ENCODE data around the gene STON2. TPM values are rescaled to one million over a fixed set of nuclear protein-coding genes. Genes with fewer than 3 reads are reported as not detected.

The STON2 gene
- total RNA-seq, 1 experiment from 2014 or later, result 26.9 TPM

DNA sequence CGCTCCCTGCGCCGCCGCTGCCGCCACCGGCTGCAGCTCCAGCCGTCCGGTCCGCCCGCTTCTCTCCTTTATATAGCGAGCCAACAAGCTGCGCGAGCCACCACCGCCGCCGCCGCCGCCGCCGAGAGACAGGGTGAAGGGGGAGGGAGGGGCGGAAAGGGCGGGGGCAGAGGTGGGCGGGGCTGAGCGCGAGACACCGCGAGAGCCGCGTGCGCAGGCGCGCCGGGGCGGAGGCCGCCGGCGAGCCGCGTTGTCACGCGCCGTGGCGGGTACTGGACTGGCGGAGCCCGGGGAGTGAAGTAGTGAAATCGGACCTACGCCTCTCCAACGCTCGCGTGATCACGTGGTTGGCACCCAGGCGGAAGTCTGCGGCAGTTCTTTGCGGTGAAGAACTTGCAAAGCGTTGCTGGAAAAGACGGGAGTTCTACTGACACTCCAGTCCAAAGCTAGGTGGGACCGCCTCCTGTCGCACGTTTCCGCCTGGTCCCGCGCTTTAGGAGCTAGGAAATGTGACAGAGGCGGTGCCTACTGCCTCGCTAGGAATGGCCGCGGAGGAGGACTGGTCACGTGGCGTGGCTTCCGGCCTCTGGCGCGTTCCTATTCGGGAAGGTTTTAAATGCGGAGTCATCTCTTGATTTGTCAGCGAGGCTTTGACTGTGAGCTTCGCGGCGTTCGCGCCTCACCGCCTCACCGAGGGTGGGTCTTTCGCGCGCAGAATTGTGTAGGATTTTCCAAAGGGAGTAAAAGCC, 179.1 kb downstream of the STON2 start, which contains the start of gene GTF2A1:
Gene GTF2A1, minus strand, starts transcription at position 130 of the 749 bp plus-strand sequence. CDS start 441 bp downstream, outside the sequence.
- DNase-seq, result peak; percentile 96
- H3K36me3 ChIP-seq (replicated peaks; ENCODE audit: control insufficient read depth, insufficient read depth, low read length), result peaks cover 2% of the 10 kb centered on the region; the same call in 1 of the 2 replicates
- H3K27me3 ChIP-seq (ENCODE audit: control insufficient read depth, insufficient read depth, low read length), result no peaks in the 10 kb centered on the region
- H3K4me3 ChIP-seq (ENCODE audit: insufficient read depth, low read depth, low read length), result peak within 1 kb of the TSS; percentile 85

DNA sequence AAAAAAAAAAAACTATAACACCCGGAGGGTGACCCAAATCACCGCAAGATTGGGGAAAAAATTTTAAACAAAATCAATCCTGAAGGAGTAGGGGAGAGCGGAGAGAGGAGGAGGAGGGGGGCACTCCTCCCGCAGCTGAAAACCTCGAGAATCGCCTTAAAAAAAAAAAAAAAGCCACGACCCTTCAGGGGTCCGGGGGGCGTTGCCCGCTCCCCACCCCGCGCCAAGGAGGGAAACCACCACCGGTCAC, 179.6 kb downstream of the STON2 start:
- DNase-seq, result no peak
- Histone ChIP-seq H3K27me3 (ENCODE audit: control insufficient read depth, insufficient read depth, low read length) (no peaks in the 10 kb centered on the region), H3K36me3 (replicated peaks; ENCODE audit: control insufficient read depth, insufficient read depth, low read length) (peaks cover 5% of the 10 kb centered on the region), H3K4me3 (ENCODE audit: insufficient read depth, low read depth, low read length) (peak overlapping the region; percentile 79)

DNA sequence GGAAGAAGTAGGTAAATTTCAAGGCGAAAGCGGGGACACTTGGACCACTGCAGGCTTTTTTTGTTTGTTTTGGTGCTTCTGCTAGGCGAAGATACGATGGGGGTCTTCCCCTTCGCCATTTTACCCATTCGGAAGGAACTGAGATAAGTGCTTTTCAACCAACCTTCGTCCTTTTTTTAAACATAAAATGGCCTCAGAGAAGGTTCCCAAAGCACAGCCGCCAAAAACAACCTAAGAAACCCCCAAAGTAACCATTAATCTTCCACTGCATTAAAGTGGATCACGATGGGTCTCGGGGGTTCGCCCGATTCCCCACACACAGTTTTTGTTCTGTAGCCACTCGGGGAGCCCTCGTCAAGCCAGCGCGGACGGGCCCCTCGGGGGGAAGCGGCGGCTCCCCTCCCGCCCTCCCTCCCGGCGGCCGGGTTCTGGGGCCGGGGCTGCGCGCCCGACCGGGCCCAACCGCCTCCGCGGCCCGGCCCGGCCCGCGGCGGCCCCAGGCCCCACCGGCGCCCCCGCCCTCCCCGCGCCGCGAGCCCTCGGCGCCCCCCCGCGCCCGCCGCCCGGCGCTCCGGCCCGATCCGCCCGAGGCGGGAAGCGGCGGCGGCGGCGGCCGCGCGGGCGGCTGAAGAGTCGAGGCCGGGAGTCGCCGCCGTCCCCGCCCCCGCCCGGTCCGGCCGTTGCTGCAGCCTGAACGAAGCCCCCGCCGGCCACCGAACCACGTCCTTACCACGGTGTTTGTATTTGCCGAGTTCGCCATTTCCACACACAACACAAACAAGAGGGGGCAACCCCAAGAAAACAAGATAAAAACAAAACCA, 180.2 kb downstream of the STON2 start:
- peak; percentile 68 for DNase-seq
- H3K36me3 ChIP-seq (replicated peaks; ENCODE audit: control insufficient read depth, insufficient read depth, low read length), result peaks cover 5% of the 10 kb centered on the region
- H3K4me3 ChIP-seq (ENCODE audit: insufficient read depth, low read depth, low read length), result peak overlapping the region; percentile 85
- H3K27me3 ChIP-seq (ENCODE audit: control insufficient read depth, insufficient read depth, low read length), result no peaks in the 10 kb centered on the region

DNA sequence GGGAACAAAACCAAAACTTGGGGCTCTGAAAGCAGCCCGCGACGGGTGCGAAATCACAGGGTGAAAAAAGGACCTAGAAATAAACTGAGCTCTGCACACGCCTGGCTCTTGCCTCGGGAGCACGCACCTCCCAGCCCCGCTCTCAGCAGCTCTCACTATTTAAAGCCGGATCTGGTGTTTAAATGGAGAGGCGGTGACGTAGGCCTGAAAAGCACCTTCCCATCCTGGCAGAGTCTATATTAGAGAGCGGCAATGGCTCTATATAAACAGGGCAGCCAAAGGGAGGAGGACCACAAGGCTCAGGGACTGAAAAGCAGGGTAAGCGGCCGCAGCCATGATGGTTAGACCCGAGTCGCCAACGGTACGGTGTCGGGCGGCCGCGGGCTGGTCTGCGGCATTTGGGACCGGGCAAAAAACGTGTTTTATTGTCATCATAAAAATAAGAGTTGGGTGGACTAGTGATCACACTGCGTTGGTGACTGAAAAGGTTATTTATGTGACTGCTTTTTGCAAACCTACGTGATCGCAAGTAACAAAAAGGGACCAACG, 180.8 kb downstream of the STON2 start:
- peak overlapping the region; percentile 85 for H3K4me3 ChIP-seq (ENCODE audit: insufficient read depth, low read depth, low read length)
- H3K36me3 ChIP-seq (replicated peaks; ENCODE audit: control insufficient read depth, insufficient read depth, low read length), result peaks cover 5% of the 10 kb centered on the region
- DNase-seq, result peak; percentile 84
- H3K27me3 ChIP-seq (ENCODE audit: control insufficient read depth, insufficient read depth, low read length), result no peaks in the 10 kb centered on the region

DNA sequence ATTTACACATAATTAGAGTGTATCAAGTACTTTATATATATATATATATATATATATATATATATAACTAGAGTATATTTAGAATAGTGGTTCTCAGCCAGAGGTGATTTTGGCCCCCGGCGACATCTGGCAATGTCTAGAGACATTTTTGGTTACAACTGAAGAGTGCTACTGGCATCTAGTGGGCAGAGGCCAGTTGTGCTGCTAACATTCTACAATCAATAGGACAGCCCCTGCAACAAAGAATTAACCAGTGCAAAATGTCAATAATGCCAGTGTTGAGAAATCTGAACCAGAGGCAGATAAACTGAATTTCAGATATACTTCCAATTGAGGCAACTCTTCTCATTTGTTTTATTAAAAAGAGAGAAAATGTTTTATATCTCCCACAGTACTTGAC, 188.3 kb downstream of the STON2 start:
- no peak for DNase-seq
- no peaks in the 10 kb centered on the region for H3K27me3 ChIP-seq (ENCODE audit: control insufficient read depth, insufficient read depth, low read length)
- no peak overlapping the region for H3K4me3 ChIP-seq (ENCODE audit: insufficient read depth, low read depth, low read length)
- H3K36me3 ChIP-seq (replicated peaks; ENCODE audit: control insufficient read depth, insufficient read depth, low read length), result peaks cover 10% of the 10 kb centered on the region

Other genes starting within 250 kb of the STON2 start
- gene GTF2A1, start 179.4 kb downstream of the STON2 start, total RNA-seq (2014; rRNA removed; shearing (Covaris generic)), result 25.8 and 29.6 TPM in 2 replicates
- 15.6 and 15.7 TPM in 2 replicates for gene SEL1L, start 133.5 kb upstream of the STON2 start, total RNA-seq (2014; rRNA removed; shearing (Covaris generic))